Cerebellar nuclear complex (tissue), 1 donor: ENCODE measurements around the gene MSRB3.
A peak's percentile ranks its signal among the peaks of the same experiment; 100 is the strongest.

Experiments
- DNase-seq, 2 experiments: peaks; one replicate each; lab custom pipeline; 2025; lab: John Stamatoyannopoulos, UW

MSRB3 gene

GRCh38 chr12:65497660-65498059, 219.2 kb downstream of the MSRB3 start:
- DNase-seq = no peak

GRCh38 chr12:65499167-65499566, 220.7 kb downstream of the MSRB3 start:
- no peak for DNase-seq

GRCh38 chr12:65500091-65500900, 221.8 kb downstream of the MSRB3 start:
- DNase-seq = no peak

GRCh38 chr12:65501093-65501621, 222.7 kb downstream of the MSRB3 start:
- no peak for DNase-seq

GRCh38 chr12:65501935-65502334, 223.5 kb downstream of the MSRB3 start:
- no peak for DNase-seq

GRCh38 chr12:65504417-65504816, 225.9 kb downstream of the MSRB3 start:
- no peak for DNase-seq

GRCh38 chr12:65505386-65506121, 227.1 kb downstream of the MSRB3 start:
- DNase-seq = no peak

GRCh38 chr12:65508276-65509035, 230.0 kb downstream of the MSRB3 start:
- no peak for DNase-seq

- DNase-seq = no peak
Observed at GRCh38 chr12:65510007-65510406, 231.5 kb downstream of the MSRB3 start.

GRCh38 chr12:65510584-65511050, 232.1 kb downstream of the MSRB3 start:
- no peak for DNase-seq

- DNase-seq = peak; percentile 50 to 67
Observed at GRCh38 chr12:65511134-65511834, 232.8 kb downstream of the MSRB3 start.

GRCh38 chr12:65511912-65512311, 233.4 kb downstream of the MSRB3 start:
- no peak for DNase-seq
